Measurements from ENCODE around the gene LAMA4.
A peak's percentile ranks its signal among the peaks of the same experiment; 100 is the strongest.

Gene LAMA4

GRCh38 chr6:112296122-112296521 is 41.8 kb upstream of the LAMA4 start:
- TF ChIP-seq, protein P1, sequence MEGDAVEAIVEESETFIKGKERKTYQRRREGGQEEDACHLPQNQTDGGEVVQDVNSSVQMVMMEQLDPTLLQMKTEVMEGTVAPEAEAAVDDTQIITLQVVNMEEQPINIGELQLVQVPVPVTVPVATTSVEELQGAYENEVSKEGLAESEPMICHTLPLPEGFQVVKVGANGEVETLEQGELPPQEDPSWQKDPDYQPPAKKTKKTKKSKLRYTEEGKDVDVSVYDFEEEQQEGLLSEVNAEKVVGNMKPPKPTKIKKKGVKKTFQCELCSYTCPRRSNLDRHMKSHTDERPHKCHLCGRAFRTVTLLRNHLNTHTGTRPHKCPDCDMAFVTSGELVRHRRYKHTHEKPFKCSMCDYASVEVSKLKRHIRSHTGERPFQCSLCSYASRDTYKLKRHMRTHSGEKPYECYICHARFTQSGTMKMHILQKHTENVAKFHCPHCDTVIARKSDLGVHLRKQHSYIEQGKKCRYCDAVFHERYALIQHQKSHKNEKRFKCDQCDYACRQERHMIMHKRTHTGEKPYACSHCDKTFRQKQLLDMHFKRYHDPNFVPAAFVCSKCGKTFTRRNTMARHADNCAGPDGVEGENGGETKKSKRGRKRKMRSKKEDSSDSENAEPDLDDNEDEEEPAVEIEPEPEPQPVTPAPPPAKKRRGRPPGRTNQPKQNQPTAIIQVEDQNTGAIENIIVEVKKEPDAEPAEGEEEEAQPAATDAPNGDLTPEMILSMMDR (conservative IDR thresholded peaks at IDR 0.05; ENCODE audit: low read length), result peak; percentile 71
- H3K4me3 ChIP-seq (ENCODE audit: low read length), result no peak overlapping the region
- peak; percentile 71 for DNase-seq (ENCODE audit: low read depth)

DNA sequence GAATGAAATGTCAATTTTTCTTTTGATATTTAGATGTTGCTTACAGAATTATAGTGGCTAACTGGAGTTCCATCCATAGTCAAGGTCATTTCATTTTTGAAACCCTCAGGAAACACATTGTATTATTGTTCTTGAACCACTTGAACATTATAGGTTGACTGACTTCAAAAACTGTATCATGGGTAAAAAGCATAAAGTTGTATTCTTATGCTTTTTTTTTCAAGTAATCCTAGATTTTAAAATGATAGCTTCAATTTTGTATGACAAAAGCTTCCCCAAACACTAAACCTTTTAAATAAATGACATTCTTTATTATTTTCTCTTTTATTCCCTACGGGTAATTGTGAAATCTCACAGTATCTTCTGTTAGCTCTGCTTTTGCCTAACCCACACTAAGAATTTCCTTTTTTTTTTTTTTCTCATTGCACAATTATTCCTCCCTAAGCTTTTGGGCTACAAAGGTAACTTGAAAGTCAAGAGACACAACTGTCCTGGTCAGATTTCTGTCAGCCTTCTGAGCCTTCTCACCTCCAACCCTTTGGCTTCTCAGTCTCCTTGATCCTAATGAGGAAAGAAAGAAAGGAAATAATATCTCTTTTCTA is 36.9 kb upstream of the LAMA4 start:
- DNase-seq (ENCODE audit: low read depth), result no peak
- TF ChIP-seq, protein P1 (conservative IDR thresholded peaks at IDR 0.05; ENCODE audit: low read length), result no peak
- H3K4me3 ChIP-seq (ENCODE audit: low read length), result no peak overlapping the region

- DNase-seq (ENCODE audit: low read depth), result peak; percentile 92
- no peak overlapping the region for H3K4me3 ChIP-seq (ENCODE audit: low read length)
- TF ChIP-seq, protein P1 (conservative IDR thresholded peaks at IDR 0.05; ENCODE audit: low read length), result no peak; the same call in 1 of the 2 replicates
Observed at GRCh38 chr6:112289038-112289566, 34.7 kb upstream of the LAMA4 start.

GRCh38 chr6:112288475-112288874 is 34.1 kb upstream of the LAMA4 start:
- TF ChIP-seq, protein P1 (conservative IDR thresholded peaks at IDR 0.05; ENCODE audit: low read length), result no peak
- DNase-seq (ENCODE audit: low read depth), result no peak
- H3K4me3 ChIP-seq (ENCODE audit: low read length), result no peak overlapping the region

DNA sequence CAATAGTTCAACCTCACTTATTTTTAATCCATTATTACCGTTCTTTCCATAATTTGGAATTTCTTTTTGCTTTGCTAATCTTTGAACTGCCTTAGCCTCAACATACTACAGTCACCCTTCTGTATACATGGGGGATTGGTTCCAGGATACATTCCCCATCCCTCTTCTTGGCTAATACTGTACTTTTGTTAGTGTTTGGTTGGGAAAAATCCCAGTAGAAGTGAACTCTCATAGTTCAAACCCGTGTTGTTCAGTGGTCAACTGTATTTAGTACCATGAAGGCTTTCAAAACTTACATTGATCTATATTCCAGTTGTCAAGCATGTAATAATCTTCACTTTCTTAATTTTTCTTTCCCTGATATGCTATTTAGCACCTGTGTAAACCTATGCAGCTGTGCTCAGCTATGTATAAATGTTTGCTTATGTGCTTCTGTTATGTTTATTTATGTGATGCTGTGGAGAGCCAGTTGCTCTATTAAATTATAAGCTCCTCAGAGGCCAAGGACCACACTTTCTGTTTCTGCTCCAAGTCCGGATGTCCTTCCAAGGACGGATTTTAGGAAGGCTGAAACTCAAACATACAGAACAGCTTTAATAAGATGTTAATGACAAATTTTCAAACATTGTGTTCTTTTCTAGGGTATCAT is 33.3 kb upstream of the LAMA4 start:
- no peak for DNase-seq (ENCODE audit: low read depth)
- TF ChIP-seq, protein P1 (conservative IDR thresholded peaks at IDR 0.05; ENCODE audit: low read length), result no peak
- no peak overlapping the region for H3K4me3 ChIP-seq (ENCODE audit: low read length)

DNA sequence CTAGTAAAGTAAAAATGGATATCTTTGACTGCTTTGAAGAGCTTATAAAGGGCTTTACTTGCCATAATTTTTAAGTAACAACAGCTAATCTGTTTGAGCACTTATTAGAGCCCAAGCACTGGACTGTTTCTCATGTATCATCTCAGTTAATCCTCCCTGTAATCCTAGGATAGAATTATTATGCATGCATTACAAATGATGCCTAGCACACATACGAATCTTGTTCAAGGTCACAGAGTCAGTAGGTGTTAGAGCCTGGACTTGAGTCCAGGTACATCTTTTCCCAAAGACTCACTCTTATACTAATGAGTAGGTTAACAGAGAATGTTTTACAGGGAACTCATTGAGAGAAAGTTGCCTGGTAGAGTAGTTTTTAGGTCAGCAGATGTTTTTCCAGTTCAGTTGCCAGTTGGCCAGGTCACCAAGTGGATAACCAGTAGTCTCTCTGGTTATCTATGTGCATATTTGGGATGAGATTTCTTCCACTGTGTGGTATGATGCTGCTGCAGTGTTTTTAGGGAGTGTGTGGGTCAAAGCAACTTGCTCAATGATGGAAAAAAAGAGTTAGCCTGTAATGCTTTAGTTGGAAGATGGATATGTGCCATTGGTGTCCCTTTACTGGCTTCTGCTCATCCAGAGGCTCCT is 32.3 kb upstream of the LAMA4 start:
- DNase-seq (ENCODE audit: low read depth), result no peak
- TF ChIP-seq, protein P1 (conservative IDR thresholded peaks at IDR 0.05; ENCODE audit: low read length), result no peak
- no peak overlapping the region for H3K4me3 ChIP-seq (ENCODE audit: low read length)

Measured in AG10803 (cell line).